HepG2 (cell line): ENCODE results near the gene SLX4. TPM values are rescaled to one million over a fixed set of nuclear protein-coding genes. Genes with fewer than 3 reads are reported as not detected.

ENCODE experiments used
- ARNTL ChIP-seq: sonication (generic); formaldehyde crosslinking; IDR thresholded peaks from 2 replicates; pipeline ENCODE4 v1.4.0; 2020; ENCODE audit warnings: mild to moderate bottlenecking, missing genetic modification reagents
- MAZ ChIP-seq, 2 experiments: sonication (generic) in 1 of 2; formaldehyde crosslinking in 1 of 2; IDR thresholded peaks; 2 replicates each; pipeline versions ENCODE4 v1.5.0 to v1.6.1; 2012 to 2020; ENCODE audit warnings: low read depth in 2 of 2, mild to moderate bottlenecking in 2 of 2, borderline replicate concordance in 1 of 2, improper control_type of control experiment in 1 of 2, low read length in 1 of 2, missing genetic modification reagents in 1 of 2, moderate library complexity in 1 of 2
- NCOA2 ChIP-seq: sonication (generic); formaldehyde crosslinking; IDR thresholded peaks from 2 replicates; pipeline ENCODE4 v1.8.0; 2022; ENCODE audit warnings: inconsistent platforms
- NFIB ChIP-seq: sonication (generic); formaldehyde crosslinking; IDR thresholded peaks from 2 replicates; pipeline ENCODE4 v1.9.0; 2021; ENCODE audit warnings: missing genetic modification reagents, mild to moderate bottlenecking, borderline replicate concordance
- NFYC ChIP-seq: IDR thresholded peaks from 2 replicates; pipeline ENCODE4 v1.6.1; 2016; ENCODE audit warnings: missing genetic modification reagents, missing compliant biosample characterization
- RELA ChIP-seq: sonication (generic); formaldehyde crosslinking; IDR thresholded peaks from 2 replicates; pipeline ENCODE4 v1.4.0; 2020; ENCODE audit warnings: missing genetic modification reagents
- SRSF4 ChIP-seq: fragments of 200-400 bp; formaldehyde crosslinking; IDR thresholded peaks from one replicate; pipeline ENCODE4 v1.6.1; 2018; ENCODE audit warnings: mild to moderate bottlenecking, low read depth, low read length, moderate library complexity; ENCODE audit not compliant: poor library complexity, severe bottlenecking
- TMF1 ChIP-seq: sonication (generic); formaldehyde crosslinking; IDR thresholded peaks from 2 replicates; pipeline ENCODE4 v1.8.1; 2022; ENCODE audit warnings: low read depth, missing genetic modification reagents
- TOE1 ChIP-seq: sonication (generic); formaldehyde crosslinking; IDR thresholded peaks from 2 replicates; pipeline ENCODE4 v1.4.0; 2020; ENCODE audit warnings: mild to moderate bottlenecking, missing genetic modification reagents
- U2AF2 ChIP-seq: fragments of 200-400 bp; formaldehyde crosslinking; IDR thresholded peaks from 2 replicates; pipeline ENCODE4 v1.6.1; 2017; ENCODE audit warnings: low read depth, mild to moderate bottlenecking, low read length
- ZNF280B ChIP-seq: sonication (generic); formaldehyde crosslinking; IDR thresholded peaks from 2 replicates; pipeline ENCODE4 v1.5.0; 2020; ENCODE audit warnings: missing genetic modification reagents, mild to moderate bottlenecking, borderline replicate concordance
- ZNF503 ChIP-seq: sonication (generic); formaldehyde crosslinking; IDR thresholded peaks from 2 replicates; pipeline ENCODE4 v1.4.0; 2020; ENCODE audit warnings: missing genetic modification reagents
- ZNF556 ChIP-seq: sonication (generic); formaldehyde crosslinking; IDR thresholded peaks from 2 replicates; pipeline ENCODE4 v1.4.0; 2020; ENCODE audit warnings: mild to moderate bottlenecking, missing genetic modification reagents, borderline replicate concordance
- ZNF558 ChIP-seq: sonication (generic); formaldehyde crosslinking; IDR thresholded peaks from 2 replicates; pipeline ENCODE4 v1.9.0; 2022; ENCODE audit warnings: mild to moderate bottlenecking, missing genetic modification reagents, borderline replicate concordance
- ZNF567 ChIP-seq: sonication (generic); formaldehyde crosslinking; IDR thresholded peaks from 2 replicates; pipeline ENCODE4 v1.8.1; 2023; ENCODE audit warnings: mild to moderate bottlenecking, missing genetic modification reagents, borderline replicate concordance
- polyA plus RNA-seq, 8 experiments: library from polyadenylated mRNA; depleted of rRNA in 3 of 8; stranded (reverse) in 7 of 8; unstranded in 1 of 8; fragments of >200 nt; fragmentation: Illumina TruSeq in 4 of 8; extraction: Trizol in 4 of 8; gene quantifications; 2 replicates each; pipeline versions ENCODE4 v1.2.1 to v1.2.3, GENCODE V29; 2011 to 2016; ENCODE audit warnings: low read depth in 4 of 8, missing spikeins in 1 of 8, mixed read lengths in 1 of 8; ENCODE audit not compliant: insufficient read depth in 1 of 8
- total RNA-seq, 5 experiments: library from RNA; depleted of rRNA; stranded (reverse); fragments of >200 nt; fragmentation: Illumina TruSeq; extraction: Trizol; gene quantifications; 2 replicates each; pipeline ENCODE4 v1.2.3, GENCODE V29; 2016; ENCODE audit warnings: low read depth in 1 of 5
- TF ChIP-seq, protein P1 (sequence below): IDR thresholded peaks from 2 replicates; pipeline ENCODE4 v1.4.0; 2020; ENCODE audit warnings: mild to moderate bottlenecking, missing genetic modification reagents
- TF ChIP-seq, protein P2 (sequence below): sonication (generic); formaldehyde crosslinking; conservative IDR thresholded peaks from 2 replicates; pipeline ENCODE4 v1.5.0; 2020; ENCODE audit warnings: missing genetic modification reagents
- TF ChIP-seq, protein P3 (sequence below): sonication (generic); formaldehyde crosslinking; IDR thresholded peaks from 2 replicates; pipeline ENCODE4 v1.5.0; 2020; ENCODE audit warnings: missing genetic modification reagents

The SLX4 gene
- total and polyA plus RNA-seq, 2 of the 13 experiments (the other 11 are each of a cell fraction or from before 2014, with no cell fraction given), result 1.1 to 3.6 TPM

DNA sequence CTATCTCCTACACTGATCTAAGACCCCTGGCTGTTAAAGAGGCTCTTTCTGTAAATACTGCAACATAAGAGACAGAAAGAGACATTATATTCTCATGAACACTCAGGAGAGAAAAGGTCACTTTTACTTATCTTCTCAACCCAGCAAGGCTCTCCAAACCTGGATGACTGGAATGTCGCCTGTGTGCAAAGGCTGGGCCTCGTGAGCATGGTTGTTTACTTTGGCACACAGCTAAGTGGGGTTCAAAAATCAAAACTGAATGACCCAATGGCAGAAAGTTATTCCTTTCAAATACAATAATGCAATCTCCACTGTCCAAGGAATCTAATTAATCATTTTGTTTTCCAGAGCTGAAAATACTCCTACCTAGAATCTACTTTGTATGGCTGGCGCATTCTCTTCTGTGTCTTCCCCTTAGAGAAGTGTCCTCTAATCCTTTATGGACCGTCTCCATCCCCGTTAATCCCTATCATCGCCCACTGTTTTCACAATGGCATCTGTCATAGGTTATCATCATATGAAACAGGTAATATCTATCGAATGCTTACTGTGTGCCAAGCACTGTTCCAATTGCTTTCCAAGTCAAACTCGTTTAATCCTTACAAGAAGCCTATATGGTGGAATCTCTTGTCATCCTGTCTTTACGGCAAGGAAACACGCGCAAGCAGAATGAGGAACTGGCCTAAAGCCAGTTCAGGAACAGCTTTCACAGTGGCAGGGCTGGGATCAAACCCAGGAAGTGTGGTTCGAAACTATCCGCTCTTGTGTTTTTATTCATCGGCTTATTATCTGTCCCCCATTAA is 1.3 kb downstream of the SLX4 start (continued):
- TF ChIP-seq, protein P1, sequence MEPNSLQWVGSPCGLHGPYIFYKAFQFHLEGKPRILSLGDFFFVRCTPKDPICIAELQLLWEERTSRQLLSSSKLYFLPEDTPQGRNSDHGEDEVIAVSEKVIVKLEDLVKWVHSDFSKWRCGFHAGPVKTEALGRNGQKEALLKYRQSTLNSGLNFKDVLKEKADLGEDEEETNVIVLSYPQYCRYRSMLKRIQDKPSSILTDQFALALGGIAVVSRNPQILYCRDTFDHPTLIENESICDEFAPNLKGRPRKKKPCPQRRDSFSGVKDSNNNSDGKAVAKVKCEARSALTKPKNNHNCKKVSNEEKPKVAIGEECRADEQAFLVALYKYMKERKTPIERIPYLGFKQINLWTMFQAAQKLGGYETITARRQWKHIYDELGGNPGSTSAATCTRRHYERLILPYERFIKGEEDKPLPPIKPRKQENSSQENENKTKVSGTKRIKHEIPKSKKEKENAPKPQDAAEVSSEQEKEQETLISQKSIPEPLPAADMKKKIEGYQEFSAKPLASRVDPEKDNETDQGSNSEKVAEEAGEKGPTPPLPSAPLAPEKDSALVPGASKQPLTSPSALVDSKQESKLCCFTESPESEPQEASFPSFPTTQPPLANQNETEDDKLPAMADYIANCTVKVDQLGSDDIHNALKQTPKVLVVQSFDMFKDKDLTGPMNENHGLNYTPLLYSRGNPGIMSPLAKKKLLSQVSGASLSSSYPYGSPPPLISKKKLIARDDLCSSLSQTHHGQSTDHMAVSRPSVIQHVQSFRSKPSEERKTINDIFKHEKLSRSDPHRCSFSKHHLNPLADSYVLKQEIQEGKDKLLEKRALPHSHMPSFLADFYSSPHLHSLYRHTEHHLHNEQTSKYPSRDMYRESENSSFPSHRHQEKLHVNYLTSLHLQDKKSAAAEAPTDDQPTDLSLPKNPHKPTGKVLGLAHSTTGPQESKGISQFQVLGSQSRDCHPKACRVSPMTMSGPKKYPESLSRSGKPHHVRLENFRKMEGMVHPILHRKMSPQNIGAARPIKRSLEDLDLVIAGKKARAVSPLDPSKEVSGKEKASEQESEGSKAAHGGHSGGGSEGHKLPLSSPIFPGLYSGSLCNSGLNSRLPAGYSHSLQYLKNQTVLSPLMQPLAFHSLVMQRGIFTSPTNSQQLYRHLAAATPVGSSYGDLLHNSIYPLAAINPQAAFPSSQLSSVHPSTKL, result peak; percentile 56
- TF ChIP-seq NFIB (CRISPR knock-in tag), result no peak
- TF ChIP-seq U2AF2, result no peak
- no peak for TF ChIP-seq RELA
- no peak for TF ChIP-seq TOE1
- no peak for TF ChIP-seq ZNF558 (CRISPR knock-in tag)
- TF ChIP-seq NFYC, result no peak
- TF ChIP-seq ZNF556 (CRISPR knock-in tag), result no peak
- no peak for TF ChIP-seq ZNF503 (CRISPR knock-in tag)
- no peak for TF ChIP-seq ZNF280B (CRISPR knock-in tag)
- TF ChIP-seq MAZ (IDR thresholded peaks at IDR 0.05; ENCODE audit: borderline replicate concordance, low read depth, low read length), result no peak
- no peak for TF ChIP-seq MAZ (CRISPR knock-in tag; IDR thresholded peaks at IDR 0.05; ENCODE audit: low read depth)
- no peak for TF ChIP-seq SRSF4
- TF ChIP-seq NCOA2, result peak; percentile 32; the same call in 1 of the 2 replicates
- TF ChIP-seq ZNF567, result no peak
- TF ChIP-seq ARNTL (CRISPR knock-in tag), result peak; percentile 92
- TF ChIP-seq, protein P2, sequence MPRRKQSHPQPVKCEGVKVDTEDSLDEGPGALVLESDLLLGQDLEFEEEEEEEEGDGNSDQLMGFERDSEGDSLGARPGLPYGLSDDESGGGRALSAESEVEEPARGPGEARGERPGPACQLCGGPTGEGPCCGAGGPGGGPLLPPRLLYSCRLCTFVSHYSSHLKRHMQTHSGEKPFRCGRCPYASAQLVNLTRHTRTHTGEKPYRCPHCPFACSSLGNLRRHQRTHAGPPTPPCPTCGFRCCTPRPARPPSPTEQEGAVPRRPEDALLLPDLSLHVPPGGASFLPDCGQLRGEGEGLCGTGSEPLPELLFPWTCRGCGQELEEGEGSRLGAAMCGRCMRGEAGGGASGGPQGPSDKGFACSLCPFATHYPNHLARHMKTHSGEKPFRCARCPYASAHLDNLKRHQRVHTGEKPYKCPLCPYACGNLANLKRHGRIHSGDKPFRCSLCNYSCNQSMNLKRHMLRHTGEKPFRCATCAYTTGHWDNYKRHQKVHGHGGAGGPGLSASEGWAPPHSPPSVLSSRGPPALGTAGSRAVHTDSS (CRISPR knock-in tag), result no peak
- TF ChIP-seq, protein P3, sequence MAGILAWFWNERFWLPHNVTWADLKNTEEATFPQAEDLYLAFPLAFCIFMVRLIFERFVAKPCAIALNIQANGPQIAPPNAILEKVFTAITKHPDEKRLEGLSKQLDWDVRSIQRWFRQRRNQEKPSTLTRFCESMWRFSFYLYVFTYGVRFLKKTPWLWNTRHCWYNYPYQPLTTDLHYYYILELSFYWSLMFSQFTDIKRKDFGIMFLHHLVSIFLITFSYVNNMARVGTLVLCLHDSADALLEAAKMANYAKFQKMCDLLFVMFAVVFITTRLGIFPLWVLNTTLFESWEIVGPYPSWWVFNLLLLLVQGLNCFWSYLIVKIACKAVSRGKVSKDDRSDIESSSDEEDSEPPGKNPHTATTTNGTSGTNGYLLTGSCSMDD (CRISPR knock-in tag), result no peak
- TF ChIP-seq TMF1, result no peak
